OCI-LY1 (cell line): ENCODE data around the gene ACAD8.

Experiments used
- H2AFZ ChIP-seq: fragments of 200-600 bp; sonication (generic), shearing (Covaris generic); 2 replicates; pipeline ENCODE4 v1.6.0; 2014; ENCODE audit warnings: antibody characterized with exemption, mild to moderate bottlenecking, low read length
- H3F3A ChIP-seq: fragments of 200-600 bp; sonication (generic), shearing (Covaris generic); 2 replicates; pipeline ENCODE4 v1.6.0; 2014; ENCODE audit warnings: mild to moderate bottlenecking, antibody characterized with exemption, low read length, moderate library complexity; ENCODE audit not compliant: insufficient read depth
- H3K27ac ChIP-seq: fragments of 200-600 bp; sonication (generic); 2 replicates; pipeline ENCODE4 v1.5.1; 2014; ENCODE audit warnings: low read length, mixed run types, mild to moderate bottlenecking, low read depth; ENCODE audit not compliant: poor library complexity, severe bottlenecking
- H3K27me3 ChIP-seq: fragments of 200-600 bp; sonication (generic); 2 replicates; pipeline ENCODE4 v1.6.0; 2014; ENCODE audit warnings: antibody characterized with exemption, mild to moderate bottlenecking, low read length, moderate library complexity; ENCODE audit not compliant: insufficient read depth
- H3K36me3 ChIP-seq: fragments of 200-600 bp; sonication (generic); 2 replicates; pipeline ENCODE4 v1.6.1; 2014; ENCODE audit warnings: mild to moderate bottlenecking, antibody characterized with exemption, low read length, moderate library complexity, mixed read lengths; ENCODE audit not compliant: insufficient read depth
- H3K4me1 ChIP-seq: fragments of 200-600 bp; sonication (generic); 2 replicates; pipeline ENCODE4 v1.5.1; 2014; ENCODE audit warnings: mild to moderate bottlenecking, low read length, moderate library complexity; ENCODE audit not compliant: insufficient read depth, severe bottlenecking
- H3K4me2 ChIP-seq: fragments of 200-600 bp; sonication (generic), shearing (Covaris generic); 2 replicates; pipeline ENCODE4 v1.6.1; 2014; ENCODE audit warnings: low read length
- H3K4me3 ChIP-seq: fragments of 200-600 bp; sonication (generic); 2 replicates; pipeline ENCODE4 v1.5.1; 2014; ENCODE audit warnings: low read length, low read depth, mild to moderate bottlenecking, mixed read lengths; ENCODE audit not compliant: poor library complexity, severe bottlenecking
- H3K79me2 ChIP-seq: fragments of 200-600 bp; shearing (Covaris generic); 2 replicates; pipeline ENCODE4 v1.6.1; 2016; ENCODE audit warnings: mixed run types, low read length, mixed read lengths; ENCODE audit not compliant: insufficient read depth
- H3K9ac ChIP-seq: fragments of 200-600 bp; sonication (generic), shearing (Covaris generic); 2 replicates; pipeline ENCODE4 v1.6.1; 2014; ENCODE audit warnings: mild to moderate bottlenecking, low read length, mixed read lengths
- H3K9me2 ChIP-seq: fragments of 200-600 bp; sonication (generic), shearing (Covaris generic); 2 replicates; pipeline ENCODE4 v1.6.1; 2014; ENCODE audit warnings: low read depth, mild to moderate bottlenecking, low read length, mixed read lengths
- H3K9me3 ChIP-seq: fragments of 200-600 bp; shearing (Covaris generic); 2 replicates; pipeline ENCODE4 v1.6.1; 2014; ENCODE audit warnings: low read length, mixed read lengths
- H4K20me1 ChIP-seq: fragments of 200-600 bp; sonication (generic), shearing (Covaris generic); 2 replicates; pipeline ENCODE4 v1.6.0; 2016; ENCODE audit warnings: mild to moderate bottlenecking, low read length; ENCODE audit not compliant: insufficient read depth
- CTCF ChIP-seq: fragments of 200-600 bp; sonication (generic), shearing (Covaris generic); IDR thresholded peaks from 2 replicates; pipeline ENCODE4 v1.5.1; 2017; ENCODE audit warnings: mild to moderate bottlenecking, antibody characterized with exemption, low read length, moderate library complexity, mixed read lengths
- EZH2 ChIP-seq: fragments of 200-600 bp; sonication (generic), shearing (Covaris generic); IDR thresholded peaks from 2 replicates; pipeline ENCODE4 v1.8.0; 2017; ENCODE audit warnings: borderline replicate concordance, mixed run types, mild to moderate bottlenecking, antibody characterized with exemption, low read length, moderate library complexity, mixed read lengths

The ACAD8 gene

GRCh38 chr11:134260503-134260902 is 7.1 kb downstream of the ACAD8 start:
- Histone ChIP-seq H3K4me1 (no peaks in the 10 kb centered on the region), H2AFZ (no peak overlapping the region), H3K27me3 (no peaks in the 10 kb centered on the region), H4K20me1 (no peaks in the 10 kb centered on the region), H3K36me3 (peaks cover 20% of the 10 kb centered on the region; the same call in 1 of the 2 replicates), H3K9ac (no peak overlapping the region), H3K4me2 (no peak overlapping the region), H3K9me2 (no peaks in the 10 kb centered on the region), H3K79me2 (no peaks in the 10 kb centered on the region), H3K9me3 (no peaks in the 10 kb centered on the region), H3K4me3 (no peak overlapping the region), H3F3A (no peaks in the 10 kb centered on the region), H3K27ac (no peak overlapping the region)
- TF ChIP-seq EZH2 (no peak), CTCF (no peak)

- H3K9me3 ChIP-seq, result no peaks in the 10 kb centered on the region
- no peaks in the 10 kb centered on the region for H3K79me2 ChIP-seq
- H3K27me3 ChIP-seq, result no peaks in the 10 kb centered on the region
- no peak overlapping the region for H3K4me3 ChIP-seq
- TF ChIP-seq EZH2, result no peak
- no peak for TF ChIP-seq CTCF
- no peaks in the 10 kb centered on the region for H3K9me2 ChIP-seq
- no peaks in the 10 kb centered on the region for H3K4me1 ChIP-seq
- no peak overlapping the region for H3K9ac ChIP-seq
- no peak overlapping the region for H2AFZ ChIP-seq
- H3F3A ChIP-seq, result no peaks in the 10 kb centered on the region
- H3K4me2 ChIP-seq, result no peak overlapping the region
- peaks cover 20% of the 10 kb centered on the region; the same call in 1 of the 2 replicates for H3K36me3 ChIP-seq
- H3K27ac ChIP-seq, result no peak overlapping the region
- no peaks in the 10 kb centered on the region for H4K20me1 ChIP-seq
These were observed 7.6 kb downstream of the ACAD8 start for GRCh38 chr11:134260983-134261382.

GRCh38 chr11:134261626-134262488 is 8.5 kb downstream of the ACAD8 start:
- peaks cover 20% of the 10 kb centered on the region; the same call in 1 of the 2 replicates for H3K36me3 ChIP-seq
- TF ChIP-seq EZH2, result no peak
- peak; percentile 52 for TF ChIP-seq CTCF

More at GRCh38 chr11:134261626-134262488, 8.5 kb downstream of the ACAD8 start:
- Histone ChIP-seq H3K4me2 (no peak overlapping the region), H3F3A (no peaks in the 10 kb centered on the region), H3K9me2 (no peaks in the 10 kb centered on the region), H3K4me1 (no peaks in the 10 kb centered on the region), H3K79me2 (no peaks in the 10 kb centered on the region), H3K4me3 (no peak overlapping the region), H2AFZ (no peak overlapping the region), H4K20me1 (no peaks in the 10 kb centered on the region), H3K9me3 (no peaks in the 10 kb centered on the region), H3K27ac (no peak overlapping the region), H3K9ac (no peak overlapping the region), H3K27me3 (no peaks in the 10 kb centered on the region)
